ENCODE results near the gene TMEM256. TPM values are rescaled to one million over a fixed set of nuclear protein-coding genes. Genes with fewer than 3 reads are reported as not detected.

Gene TMEM256
- total RNA-seq: 45.2 TPM
- long read RNA-seq, transcript TMEM256-201 (4 exons, 486 nt): major isoform, 9 of 9 reads
- long read RNA-seq, partial matches to known transcripts: 0 of 9 reads
- long read RNA-seq, other reads (novel, unspliced or antisense): 0 of 9 reads

DNA sequence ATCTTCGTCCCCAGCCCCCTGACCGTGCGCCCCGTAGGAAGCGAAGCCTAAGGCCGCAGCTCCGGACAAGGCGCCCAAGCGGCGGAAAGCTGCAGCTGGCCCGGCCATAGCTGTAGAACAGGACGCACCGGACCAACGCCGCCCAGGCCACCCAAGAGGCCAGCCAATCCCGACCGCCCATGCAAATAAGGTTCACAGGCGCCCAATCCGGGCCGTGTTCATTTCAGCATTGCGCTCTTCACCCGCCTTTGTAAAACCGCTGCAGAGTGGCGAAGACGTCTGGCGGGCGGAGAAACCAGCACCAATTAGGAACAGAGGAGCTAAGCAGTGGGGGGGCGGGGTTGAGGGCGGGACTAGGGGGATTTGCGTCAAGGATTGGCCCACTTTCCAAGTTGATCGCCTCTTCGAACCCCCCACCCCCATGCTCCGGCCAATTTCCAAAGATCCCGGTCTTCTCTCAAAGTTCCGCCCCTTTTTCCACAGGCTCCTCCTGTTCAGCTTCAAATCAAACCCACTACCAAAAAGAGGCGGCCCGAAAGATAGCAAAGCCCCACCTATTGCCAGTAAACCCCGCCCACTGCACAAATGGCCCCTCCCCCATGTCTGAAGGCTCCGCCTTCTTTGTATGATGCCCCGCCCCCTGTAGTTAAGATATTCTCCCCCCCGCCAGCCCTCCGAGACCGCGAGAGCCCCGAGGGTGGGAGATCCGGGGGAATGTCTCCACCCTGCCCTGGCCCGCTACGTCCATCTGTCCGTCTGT lies at the start of gene TMEM256:
Gene TMEM256 (minus strand): TSS at position 121 of the 760 bp plus-strand sequence. CDS start 13 bp downstream, at position 108.
- TF ChIP-seq, protein P1, sequence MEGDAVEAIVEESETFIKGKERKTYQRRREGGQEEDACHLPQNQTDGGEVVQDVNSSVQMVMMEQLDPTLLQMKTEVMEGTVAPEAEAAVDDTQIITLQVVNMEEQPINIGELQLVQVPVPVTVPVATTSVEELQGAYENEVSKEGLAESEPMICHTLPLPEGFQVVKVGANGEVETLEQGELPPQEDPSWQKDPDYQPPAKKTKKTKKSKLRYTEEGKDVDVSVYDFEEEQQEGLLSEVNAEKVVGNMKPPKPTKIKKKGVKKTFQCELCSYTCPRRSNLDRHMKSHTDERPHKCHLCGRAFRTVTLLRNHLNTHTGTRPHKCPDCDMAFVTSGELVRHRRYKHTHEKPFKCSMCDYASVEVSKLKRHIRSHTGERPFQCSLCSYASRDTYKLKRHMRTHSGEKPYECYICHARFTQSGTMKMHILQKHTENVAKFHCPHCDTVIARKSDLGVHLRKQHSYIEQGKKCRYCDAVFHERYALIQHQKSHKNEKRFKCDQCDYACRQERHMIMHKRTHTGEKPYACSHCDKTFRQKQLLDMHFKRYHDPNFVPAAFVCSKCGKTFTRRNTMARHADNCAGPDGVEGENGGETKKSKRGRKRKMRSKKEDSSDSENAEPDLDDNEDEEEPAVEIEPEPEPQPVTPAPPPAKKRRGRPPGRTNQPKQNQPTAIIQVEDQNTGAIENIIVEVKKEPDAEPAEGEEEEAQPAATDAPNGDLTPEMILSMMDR (IDR thresholded peaks at IDR 0.05): no peak
- Histone ChIP-seq H3K36me3 (no peaks in the 10 kb centered on the region), H3K9me3 (no peaks in the 10 kb centered on the region), H3K27ac (peak within 1 kb of the TSS; percentile 78), H3K4me3 (peak within 1 kb of the TSS; percentile 64), H3K4me1 (peaks cover 10% of the 10 kb centered on the region), H3K27me3 (no peaks in the 10 kb centered on the region)
- DNase-seq: peak; percentile 98
- intact Hi-C loops (cut with DNase I): no loop called here
- ATAC-seq: peak; percentile 94

DNA sequence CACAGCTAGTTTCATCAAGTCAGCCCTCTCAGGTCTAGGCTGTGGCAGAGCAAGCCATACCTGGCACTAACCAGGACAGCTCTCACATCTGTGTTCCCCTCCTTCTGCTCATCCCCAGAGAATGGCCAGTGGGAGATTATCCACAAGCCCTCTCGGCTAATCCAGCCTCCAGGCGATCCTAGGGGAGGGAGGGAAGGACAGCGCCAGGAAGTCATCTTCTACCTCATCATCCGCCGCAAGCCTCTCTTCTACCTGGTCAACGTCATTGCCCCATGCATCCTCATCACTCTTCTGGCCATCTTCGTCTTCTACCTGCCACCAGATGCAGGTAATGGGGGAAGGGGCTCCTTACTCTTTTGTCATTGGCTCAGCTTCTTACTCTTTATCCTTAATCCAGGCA lies 44.6 kb upstream of the TMEM256 start:
- Histone ChIP-seq H3K9me3 (no peaks in the 10 kb centered on the region), H3K27me3 (peaks cover 25% of the 10 kb centered on the region), H3K27ac (no peak overlapping the region), H3K4me3 (no peak overlapping the region), H3K4me1 (peaks cover 4% of the 10 kb centered on the region), H3K36me3 (no peaks in the 10 kb centered on the region)
- TF ChIP-seq, protein P1 (IDR thresholded peaks at IDR 0.05): no peak
- intact Hi-C loops (cut with DNase I): no loop called here
- ATAC-seq: no peak
- no peak for DNase-seq

DNA sequence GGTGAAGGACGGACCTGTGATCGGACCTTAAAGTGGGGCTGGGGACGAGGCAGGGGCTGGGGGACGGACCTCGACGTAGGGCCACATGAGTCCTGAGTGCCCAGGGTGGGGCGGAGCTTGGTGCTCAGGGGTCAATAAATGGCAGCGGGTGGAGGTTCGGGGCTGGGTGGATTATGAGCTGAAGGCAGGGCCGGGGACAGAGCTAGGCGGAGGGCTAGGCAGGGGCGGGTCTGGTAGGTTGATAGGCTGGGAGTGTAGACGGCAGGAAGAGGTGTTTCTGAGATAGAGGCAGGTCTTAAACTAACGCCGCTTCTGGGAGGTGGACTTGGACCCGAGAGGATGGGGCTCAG lies 41.7 kb upstream of the TMEM256 start:
- Histone ChIP-seq H3K4me1 (peaks cover 7% of the 10 kb centered on the region), H3K36me3 (no peaks in the 10 kb centered on the region), H3K4me3 (peak overlapping the region; percentile 46), H3K9me3 (no peaks in the 10 kb centered on the region), H3K27me3 (peaks cover 28% of the 10 kb centered on the region), H3K27ac (no peak overlapping the region)
- ATAC-seq (peak; percentile 54), DNase-seq (no peak)
- intact Hi-C loops (cut with DNase I): no loop called here
- TF ChIP-seq, protein P1 (IDR thresholded peaks at IDR 0.05): no peak

DNA sequence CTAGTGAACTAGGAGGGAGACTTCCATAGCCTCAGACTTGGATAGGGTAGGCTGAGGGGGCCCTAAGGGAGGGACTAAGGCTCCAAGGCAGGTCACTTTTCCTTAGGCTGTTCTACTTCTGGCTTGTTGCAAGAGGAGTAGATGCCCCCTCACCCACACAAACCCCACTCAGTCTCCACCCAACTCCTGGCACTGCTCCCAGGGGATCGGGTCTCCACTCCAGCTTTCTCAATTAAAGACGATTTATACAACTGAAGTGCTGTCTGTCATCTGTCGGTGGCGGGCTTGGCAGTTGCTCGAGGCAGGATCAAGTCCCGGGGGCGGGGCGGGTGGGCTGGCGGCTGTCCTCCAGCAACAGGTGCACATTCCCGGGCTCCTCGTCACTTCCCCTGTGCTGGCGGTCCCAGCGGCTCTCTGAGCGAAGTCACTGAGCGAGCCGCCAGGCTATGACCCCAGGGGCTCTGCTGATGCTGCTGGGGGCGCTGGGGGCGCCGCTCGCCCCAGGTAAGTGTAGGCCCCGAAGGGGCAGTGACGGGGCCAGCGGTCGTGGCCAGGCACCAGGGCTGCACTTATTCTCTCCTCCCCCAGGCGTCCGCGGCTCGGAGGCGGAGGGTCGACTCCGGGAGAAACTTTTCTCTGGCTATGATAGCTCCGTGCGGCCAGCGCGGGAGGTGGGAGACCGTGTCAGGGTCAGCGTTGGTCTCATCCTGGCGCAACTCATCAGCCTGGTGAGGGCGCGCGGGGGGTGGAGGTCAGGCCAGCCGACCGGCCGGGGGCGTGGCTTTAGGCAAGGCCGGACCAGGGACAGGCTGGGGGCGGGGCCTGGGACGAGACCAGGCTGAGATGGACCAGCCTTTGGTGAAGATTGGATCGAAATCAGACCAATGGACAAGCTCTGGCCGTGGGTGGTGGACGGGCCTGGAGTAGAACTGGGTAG lies 41.1 kb upstream of the TMEM256 start, which contains the start of gene CHRNB1:
Gene CHRNB1 (plus strand): TSS at position 380 of the 937 bp plus-strand sequence. CDS start 67 bp downstream, at position 447.
- intact Hi-C loops (cut with DNase I): no loop called here
- TF ChIP-seq, protein P1 (IDR thresholded peaks at IDR 0.05): peak; percentile 16
- peaks cover 34% of the 10 kb centered on the region for H3K27me3 ChIP-seq

More for the DNA sequence above, 41.1 kb upstream of the TMEM256 start, which contains the start of gene CHRNB1:
- Histone ChIP-seq H3K36me3 (no peaks in the 10 kb centered on the region), H3K9me3 (no peaks in the 10 kb centered on the region), H3K4me1 (peaks cover 14% of the 10 kb centered on the region), H3K27ac (no peak within 1 kb of the TSS), H3K4me3 (peak within 1 kb of the TSS; percentile 46)
- DNase-seq: peak; percentile 91
- ATAC-seq: peak; percentile 93
